ENCODE measurements around the gene SPTLC3. TPM values are rescaled to one million over a fixed set of nuclear protein-coding genes. Genes with fewer than 3 reads are reported as not detected.

Gene SPTLC3
- total RNA-seq, 1 donor = under 0.01 TPM

GRCh38 chr20:13120471-13120870 lies 111.7 kb downstream of the SPTLC3 start:
- no peak for DNase-seq (ENCODE audit: low read depth)
- H3K4me3 ChIP-seq (ENCODE audit: low read depth, low read length) = no peak overlapping the region
- no peak for TF ChIP-seq CTCF (IDR thresholded peaks at IDR 0.05; ENCODE audit: insufficient read depth, low read depth, low read length)

- no peak for TF ChIP-seq CTCF (IDR thresholded peaks at IDR 0.05; ENCODE audit: insufficient read depth, low read depth, low read length)
- H3K4me3 ChIP-seq (ENCODE audit: low read depth, low read length) = no peak overlapping the region
- no peak for DNase-seq (ENCODE audit: low read depth)
Observed at GRCh38 chr20:13121840-13122515, 113.2 kb downstream of the SPTLC3 start.

- H3K4me3 ChIP-seq (ENCODE audit: low read depth, low read length) = no peak overlapping the region
- DNase-seq (ENCODE audit: low read depth) = no peak
- TF ChIP-seq CTCF (IDR thresholded peaks at IDR 0.05; ENCODE audit: insufficient read depth, low read depth, low read length) = no peak
Observed at GRCh38 chr20:13125486-13125885, 116.7 kb downstream of the SPTLC3 start.

- no peak for DNase-seq (ENCODE audit: low read depth)
- TF ChIP-seq CTCF (IDR thresholded peaks at IDR 0.05; ENCODE audit: insufficient read depth, low read depth, low read length) = no peak
- H3K4me3 ChIP-seq (ENCODE audit: low read depth, low read length) = no peak overlapping the region
Observed at GRCh38 chr20:13128173-13128572, 119.4 kb downstream of the SPTLC3 start.

- H3K4me3 ChIP-seq (ENCODE audit: low read depth, low read length) = no peak overlapping the region
- no peak for TF ChIP-seq CTCF (IDR thresholded peaks at IDR 0.05; ENCODE audit: insufficient read depth, low read depth, low read length)
- DNase-seq (ENCODE audit: low read depth) = no peak
Observed at GRCh38 chr20:13130061-13130706, 121.4 kb downstream of the SPTLC3 start.

- TF ChIP-seq CTCF (IDR thresholded peaks at IDR 0.05; ENCODE audit: insufficient read depth, low read depth, low read length) = no peak
- DNase-seq (ENCODE audit: low read depth) = no peak
- H3K4me3 ChIP-seq (ENCODE audit: low read depth, low read length) = no peak overlapping the region
Observed at GRCh38 chr20:13130707-13131103, 121.9 kb downstream of the SPTLC3 start.

All from fibroblast of villous mesenchyme (primary cell).